ENCODE data around the gene SSBP3.

Gene SSBP3

DNA sequence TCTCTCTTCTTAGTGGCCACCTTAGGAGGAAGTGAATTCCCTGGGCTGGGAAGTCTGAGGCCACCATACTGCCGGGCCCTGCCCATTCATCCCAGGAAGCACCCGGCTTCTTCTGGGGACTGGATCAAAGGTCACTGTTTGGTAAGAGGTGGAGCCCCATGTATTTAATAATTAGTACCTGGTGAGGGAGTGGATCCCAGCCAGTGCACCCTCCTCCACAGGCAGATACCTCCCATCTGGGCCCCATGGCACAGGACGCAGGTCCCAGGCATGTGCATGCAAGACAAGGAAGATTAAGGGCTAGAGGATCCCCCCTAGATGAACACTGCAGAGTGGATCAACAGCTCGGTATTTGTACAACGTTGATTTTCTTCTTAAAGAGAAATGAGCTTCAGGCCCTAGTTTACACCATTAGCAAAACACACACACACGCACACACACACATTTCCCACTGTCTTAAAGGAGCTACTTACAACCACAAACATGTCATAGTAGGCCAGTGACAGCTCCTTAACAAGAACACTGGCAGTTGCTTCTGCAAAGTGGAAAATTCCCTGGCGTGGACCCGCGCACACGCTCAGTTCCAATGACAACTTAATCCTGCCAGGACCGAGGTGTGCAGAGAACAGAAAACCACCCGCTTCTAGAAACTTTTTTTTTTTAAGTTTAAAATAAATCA is 115.5 kb downstream of the SSBP3 start:
- in situ Hi-C loops (cut with MboI; ENCODE audit: low sequenced_read_pairs): no loop called here

DNA sequence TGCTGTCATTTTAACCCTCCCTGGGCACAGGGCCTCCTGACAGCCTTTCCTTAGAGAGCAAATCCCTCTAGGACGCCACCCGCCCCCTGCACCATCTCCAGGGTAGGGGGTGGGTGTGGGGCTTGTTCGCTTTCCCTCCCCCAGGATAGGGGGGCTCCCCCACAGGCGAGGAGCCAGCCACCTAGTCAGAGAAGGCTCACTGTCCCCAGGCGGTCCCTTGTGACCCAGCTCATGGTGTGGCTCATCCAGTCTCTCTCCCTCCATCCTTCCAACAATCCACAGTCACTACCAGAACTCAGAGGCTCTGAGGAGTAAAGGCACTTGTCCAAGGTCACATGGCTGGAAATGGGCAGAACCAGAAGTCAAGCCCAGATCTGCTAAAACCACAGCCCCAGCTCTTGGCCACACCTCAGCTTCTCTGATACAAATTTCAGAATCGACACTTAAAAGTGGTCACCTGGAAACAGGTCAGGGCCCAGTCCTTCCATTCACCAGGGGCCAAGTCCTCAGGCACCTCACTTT is 116.4 kb downstream of the SSBP3 start:
- in situ Hi-C loops (cut with MboI; ENCODE audit: low sequenced_read_pairs): no loop called here

DNA sequence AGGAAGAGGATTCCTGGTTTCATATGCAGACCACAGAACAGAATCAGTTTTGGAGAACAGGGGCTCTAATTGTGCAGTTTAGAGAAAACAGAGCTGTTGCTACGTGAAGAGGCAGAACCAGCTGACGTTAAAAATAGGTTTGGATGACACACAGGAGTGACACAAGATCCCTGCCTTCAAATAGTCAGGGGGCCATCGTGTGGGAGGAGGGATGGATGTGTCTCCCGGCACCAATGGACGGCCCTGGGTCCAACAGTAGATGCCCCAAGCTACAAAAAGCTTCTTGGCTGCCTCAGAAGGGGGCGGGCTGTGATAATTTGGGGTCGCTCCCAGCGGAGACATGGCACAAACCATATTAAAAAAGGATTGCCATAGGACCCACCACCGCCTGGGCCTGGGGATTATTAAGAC is 118.4 kb downstream of the SSBP3 start:
- in situ Hi-C loops (cut with MboI; ENCODE audit: low sequenced_read_pairs): no loop called here

DNA sequence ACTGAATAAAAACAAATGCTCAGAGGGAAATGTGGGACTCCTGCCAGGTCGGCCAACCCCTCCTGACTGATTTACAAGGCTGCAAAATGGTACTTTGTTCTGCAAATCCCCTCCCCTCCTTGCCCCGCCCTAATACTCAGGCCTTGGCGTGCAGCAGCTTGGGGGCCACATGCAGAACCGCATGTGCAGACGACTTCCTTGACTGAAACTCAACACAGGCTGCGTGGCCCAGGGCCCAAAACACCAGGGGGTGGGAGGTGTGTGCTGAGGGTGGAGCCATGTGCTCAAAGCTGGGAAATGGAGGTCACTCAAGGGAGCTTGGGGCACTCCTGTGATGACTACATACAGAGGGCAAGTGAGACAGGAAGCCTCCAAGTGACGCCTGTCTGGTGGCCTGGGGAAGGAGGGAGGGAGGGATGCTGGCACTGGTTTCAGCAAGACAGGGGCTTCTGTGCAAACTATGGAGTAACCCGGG is 119.0 kb downstream of the SSBP3 start:
- in situ Hi-C loops (cut with MboI; ENCODE audit: low sequenced_read_pairs): no loop called here

DNA sequence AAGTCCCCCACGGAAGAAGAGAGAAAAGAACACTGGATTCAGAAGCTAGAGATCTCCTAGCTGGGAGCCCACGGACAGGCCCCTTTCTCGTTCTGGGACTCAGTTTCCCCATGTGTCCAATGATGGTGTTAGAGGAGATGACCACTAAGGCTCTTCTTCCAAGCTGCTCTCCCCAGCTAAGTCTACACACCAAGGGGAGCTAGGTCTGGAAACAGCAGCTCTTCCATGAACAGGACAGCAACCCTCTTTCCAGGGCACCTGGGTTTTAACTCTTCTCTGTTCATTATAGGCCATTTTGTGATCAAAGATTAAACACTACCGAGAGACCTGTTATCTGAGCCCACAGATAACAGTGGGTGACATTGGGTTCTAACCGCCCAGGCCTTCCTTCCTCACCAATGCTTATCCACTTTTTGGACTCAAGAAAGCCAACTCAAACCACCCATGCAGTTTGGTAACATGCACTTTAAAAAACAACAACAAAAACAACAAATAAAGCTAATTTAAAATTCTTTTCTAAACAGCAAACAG is 120.3 kb downstream of the SSBP3 start:
- in situ Hi-C loops (cut with MboI; ENCODE audit: low sequenced_read_pairs): no loop called here

DNA sequence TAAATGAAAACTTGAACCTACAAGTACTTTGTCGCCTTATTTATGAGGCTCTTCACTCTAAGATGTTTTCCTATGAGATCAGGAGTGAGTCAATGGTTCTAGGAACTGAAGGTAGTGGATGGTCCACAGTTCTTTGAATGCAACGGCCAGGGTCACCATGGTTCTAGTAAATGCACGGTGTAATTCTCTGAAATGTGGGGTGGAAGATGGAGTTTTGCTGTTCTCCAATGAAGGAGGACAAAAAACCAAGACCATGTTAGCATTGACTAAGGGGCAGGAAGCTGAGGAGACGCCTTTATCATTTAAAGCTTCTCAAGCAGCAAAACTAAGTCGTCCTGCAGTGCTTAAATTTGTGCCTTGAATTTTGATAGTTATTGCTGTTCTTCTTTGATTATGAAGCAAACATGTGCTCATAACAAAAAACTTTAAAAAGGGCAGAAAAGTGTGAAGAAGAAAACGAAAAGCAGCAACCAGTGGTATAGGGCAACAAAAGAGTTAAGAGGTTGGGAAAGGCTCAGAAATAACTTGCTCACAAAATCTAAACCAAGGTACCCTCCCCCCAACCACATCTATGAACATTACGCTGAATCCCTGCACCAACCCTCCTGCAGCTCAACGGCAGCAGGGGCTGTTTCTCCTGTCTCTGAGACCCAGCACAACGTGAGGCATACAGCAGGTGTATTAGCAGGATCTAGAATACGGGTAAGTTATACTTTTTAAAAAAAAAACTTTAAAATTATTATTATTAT is 121.2 kb downstream of the SSBP3 start:
- in situ Hi-C loops (cut with MboI; ENCODE audit: low sequenced_read_pairs): no loop called here

DNA sequence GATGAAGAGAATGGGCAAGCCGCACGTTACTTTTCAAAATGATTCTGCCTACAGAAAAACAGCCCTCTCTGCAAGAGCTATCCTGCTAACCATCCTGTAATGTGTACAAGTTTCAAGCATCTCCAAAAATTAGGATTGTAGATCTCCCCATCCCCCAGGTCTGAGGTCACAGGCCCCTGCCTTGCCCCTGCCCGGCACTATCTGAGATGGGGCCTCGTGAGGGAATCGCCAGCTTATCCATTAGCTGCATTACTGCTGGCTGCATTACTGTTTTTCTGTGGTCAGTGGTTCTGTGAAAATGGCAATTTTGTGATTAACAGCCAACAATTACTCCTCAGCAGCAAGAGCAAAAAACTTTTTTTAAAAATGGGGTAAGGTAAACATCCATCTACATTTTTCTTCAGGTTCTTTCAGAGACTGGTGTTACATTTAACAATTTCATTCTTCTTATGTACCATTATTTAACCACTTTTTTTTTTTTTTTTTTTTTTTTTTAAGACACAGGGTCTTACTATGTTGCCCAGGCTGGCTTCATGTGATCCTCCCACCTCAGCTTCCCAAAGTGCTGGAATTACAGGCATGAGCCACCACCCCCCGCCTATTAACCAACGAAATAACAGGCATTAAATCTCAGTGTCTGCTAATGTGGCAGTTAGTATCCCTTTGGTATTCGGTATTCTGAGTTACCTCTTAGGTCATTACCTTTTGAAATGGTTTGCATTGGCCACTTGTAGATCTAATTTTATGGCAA is 122.4 kb downstream of the SSBP3 start:
- in situ Hi-C loops (cut with MboI; ENCODE audit: low sequenced_read_pairs): no loop called here

DNA sequence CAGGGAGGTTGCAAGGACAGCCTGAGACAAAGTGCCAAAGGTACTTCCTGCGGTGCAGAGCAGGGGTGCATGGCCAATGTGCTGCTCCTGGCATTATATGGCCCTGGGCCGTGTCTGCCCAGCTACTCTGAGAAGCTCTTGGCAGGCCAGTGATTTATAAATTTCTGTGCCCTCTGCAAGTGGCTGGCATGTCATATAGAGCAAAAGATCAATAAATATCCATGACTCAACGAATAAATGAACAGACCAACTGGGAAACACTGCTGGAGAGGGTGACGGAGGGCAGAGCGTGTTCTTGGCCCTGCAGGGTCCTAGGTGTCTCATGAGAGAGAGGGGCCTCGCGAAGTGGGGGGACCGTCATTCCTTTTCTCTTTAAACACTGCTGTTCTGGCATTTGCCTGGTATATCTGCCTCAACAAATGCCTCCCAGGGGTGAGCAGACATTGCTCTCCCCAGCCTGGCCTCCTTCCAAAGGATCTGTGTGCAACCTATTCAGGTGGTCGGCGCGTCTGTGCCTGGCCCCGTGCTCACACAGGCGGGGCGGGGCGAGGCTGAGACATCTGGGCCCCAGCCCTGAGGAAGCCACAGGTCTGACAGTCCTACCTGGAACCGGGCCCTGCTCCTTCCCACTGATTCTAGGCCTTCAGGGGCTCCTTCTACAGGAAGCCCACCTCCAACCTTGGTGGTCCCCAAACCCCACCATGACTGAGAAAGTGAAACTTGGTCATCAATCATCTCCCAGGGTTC is 123.9 kb downstream of the SSBP3 start:
- in situ Hi-C loops (cut with MboI; ENCODE audit: low sequenced_read_pairs): no loop called here

DNA sequence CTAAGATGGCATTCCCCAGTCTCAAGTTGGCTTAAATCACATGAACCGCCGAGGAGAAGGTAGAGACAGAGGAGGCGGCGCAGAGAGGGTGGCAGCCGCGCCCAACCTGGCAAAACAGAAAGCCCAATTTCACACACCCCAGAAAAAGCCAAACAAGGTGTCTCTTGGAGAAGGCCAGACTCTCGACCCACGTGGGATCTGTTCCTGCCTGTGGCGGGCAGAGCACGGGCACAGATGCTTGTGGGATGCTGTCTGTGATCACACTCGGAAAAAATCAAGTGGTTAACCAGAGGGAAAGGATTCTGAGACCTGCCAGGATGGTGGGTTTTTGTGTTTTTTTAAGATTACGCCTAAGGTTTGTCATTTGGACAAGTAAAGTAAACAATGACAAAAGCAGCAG is 125.5 kb downstream of the SSBP3 start:
- in situ Hi-C loops (cut with MboI; ENCODE audit: low sequenced_read_pairs): no loop called here

DNA sequence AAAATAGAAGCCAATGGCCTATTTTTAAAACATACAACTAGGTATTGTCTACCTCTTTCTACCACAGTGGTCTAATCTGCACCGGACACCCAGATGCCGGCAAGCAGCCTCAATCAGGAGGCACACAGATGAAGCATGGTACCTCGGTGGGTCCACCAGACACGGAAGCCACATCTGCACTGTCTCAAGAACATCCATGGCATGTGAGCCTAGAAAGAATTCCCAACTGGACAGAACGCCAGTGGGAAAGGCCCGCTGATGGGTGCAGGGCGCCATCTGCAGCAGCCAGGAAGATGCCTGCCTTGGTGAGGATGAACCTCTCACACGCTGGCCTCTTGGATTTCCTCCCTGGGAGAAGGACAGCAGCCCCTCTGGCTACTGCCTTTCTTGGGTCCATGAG is 126.7 kb downstream of the SSBP3 start:
- in situ Hi-C loops (cut with MboI; ENCODE audit: low sequenced_read_pairs): no loop called here

DNA sequence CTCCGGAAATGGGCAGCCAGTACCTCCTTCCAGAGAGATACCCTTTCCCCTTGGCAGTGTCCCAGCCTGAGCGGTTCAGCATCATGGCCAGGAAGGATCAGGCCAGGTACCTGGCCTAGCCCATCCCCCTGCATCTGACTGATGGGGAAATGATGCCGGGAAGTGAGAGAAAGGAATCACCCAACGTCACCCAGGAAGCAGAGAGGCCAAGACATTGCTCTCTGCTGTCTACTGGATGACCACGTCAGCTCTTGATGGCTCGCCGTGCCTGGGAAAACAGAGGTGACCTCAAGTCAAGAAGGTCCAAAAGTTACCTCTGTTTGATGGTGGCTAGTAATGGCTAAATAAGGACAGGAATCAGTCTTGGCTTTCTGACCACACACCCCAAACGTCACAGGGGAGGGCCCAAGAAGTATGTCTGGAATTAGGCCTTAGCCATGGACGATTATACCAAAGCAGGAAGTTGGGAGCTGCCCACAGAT is 127.2 kb downstream of the SSBP3 start:
- in situ Hi-C loops (cut with MboI; ENCODE audit: low sequenced_read_pairs): no loop called here

DNA sequence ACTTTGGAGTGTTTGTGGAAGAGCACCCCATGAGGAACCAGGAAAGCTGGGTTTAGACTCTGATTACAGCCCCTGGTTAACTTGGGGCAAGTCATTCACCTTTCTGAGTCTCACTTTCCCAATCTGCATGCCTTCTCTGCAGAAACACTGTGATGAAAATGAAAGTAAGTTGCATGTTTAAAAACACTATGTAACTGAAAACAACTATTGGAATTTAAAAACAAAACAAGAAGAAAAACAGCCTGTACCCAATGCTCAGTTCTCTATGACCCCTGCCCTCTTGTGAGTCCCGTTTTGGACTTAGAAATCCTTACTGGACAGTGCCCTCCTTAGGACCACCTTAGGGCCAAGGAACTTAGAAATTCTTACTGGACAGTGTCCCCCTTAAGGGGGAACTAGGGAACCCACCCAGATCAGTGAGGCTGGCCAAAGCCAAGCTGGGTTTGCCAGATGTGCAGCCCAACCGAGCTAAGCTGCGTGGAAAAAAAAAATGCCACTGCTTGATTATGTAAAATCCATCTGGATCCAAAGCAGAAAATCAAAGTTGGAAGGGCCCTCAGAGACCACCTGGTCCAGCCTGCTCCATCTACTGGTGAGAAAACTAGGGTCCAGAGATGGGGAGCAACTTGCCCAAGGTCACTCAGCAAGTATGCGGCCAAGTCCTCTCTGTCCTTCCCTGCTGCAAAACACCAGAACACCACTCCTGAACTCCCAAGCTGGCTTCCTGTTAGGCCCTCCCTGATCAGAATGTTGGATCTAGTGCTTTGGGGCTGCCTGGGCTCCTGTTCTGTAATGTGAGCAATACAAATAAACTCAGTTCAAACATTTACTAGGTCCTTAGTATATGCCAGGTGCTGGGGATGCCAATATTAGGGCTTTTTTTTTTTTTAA is 128.5 kb downstream of the SSBP3 start:
- in situ Hi-C loops (cut with MboI; ENCODE audit: low sequenced_read_pairs): no loop called here

DNA sequence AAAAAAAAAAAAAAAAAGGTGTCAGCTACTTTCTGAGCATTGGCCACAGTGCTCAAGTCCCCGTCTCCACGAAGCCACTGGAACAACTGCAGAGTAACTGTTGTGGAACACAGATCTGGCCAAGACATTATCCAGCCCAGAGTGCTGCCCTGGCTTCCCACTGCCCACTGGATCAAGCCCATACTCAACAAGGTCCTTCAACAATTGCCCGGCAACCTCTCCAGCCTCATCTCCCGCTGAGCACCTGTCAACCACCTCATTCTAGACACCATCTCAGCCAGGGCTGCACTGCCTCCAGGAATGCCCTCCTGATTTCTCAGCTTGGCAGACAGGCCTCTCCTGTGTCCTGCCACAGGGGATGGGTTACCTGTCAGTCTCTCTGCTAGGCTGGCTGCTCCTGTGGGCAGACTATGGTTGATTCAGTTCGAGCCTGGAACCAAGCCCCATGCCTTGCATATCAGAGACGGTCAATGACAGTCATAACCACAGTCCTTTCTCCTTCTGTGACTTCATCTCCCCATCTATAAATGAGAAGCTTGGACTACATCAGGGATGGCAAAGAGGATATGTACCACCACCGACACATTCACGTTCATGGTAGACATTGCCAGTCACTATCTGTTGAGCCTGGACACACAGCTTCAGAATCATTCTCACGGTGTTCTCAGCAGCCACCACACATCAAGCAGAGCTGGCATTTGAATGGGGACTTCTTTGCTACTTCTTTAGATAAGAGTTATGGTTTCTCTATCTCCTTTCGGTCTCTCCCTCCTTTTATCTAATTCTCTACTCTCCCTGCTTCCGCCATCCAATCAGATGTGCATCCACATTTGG is 129.4 kb downstream of the SSBP3 start:
- in situ Hi-C loops (cut with MboI; ENCODE audit: low sequenced_read_pairs): no loop called here

DNA sequence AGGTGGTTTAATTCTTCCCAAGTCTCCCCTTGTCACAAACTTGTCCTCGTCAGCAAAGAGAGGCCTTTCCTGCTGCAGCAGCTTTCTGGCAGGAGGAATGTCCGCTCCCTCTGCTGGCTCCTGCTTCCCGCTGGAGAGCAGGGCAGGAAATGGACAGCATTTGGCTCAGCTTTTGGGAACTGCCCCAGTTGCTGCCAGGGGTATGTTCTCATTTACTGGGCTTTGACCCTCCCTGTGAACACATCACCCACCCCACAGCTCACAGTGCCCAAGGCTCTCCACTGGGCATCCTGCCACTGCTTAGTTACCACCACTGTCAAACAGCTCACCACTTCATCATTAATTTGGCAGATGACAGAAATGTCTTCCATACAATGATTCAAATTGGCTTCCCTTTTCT is 130.8 kb downstream of the SSBP3 start:
- in situ Hi-C loops (cut with MboI; ENCODE audit: low sequenced_read_pairs): no loop called here

DNA sequence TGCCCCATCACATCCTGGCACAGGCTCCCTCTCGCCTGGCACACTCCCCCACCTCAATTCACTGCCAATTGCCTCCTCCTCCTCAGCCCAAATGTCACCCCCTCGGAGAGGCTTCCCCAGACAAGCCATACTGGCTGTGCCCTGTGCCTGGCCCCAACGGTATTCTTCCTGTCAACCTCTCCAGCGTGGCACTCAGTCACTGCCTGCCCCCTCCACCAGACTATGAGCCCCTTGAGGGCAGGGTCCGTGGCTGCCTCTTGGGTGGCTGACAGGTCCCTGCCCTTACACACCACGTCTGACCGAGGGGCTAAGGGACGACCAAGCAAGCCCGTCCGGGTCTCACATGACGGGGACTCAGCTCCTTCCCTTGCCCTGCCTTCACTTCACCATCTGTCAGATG is 131.3 kb downstream of the SSBP3 start:
- in situ Hi-C loops (cut with MboI; ENCODE audit: low sequenced_read_pairs): no loop called here

DNA sequence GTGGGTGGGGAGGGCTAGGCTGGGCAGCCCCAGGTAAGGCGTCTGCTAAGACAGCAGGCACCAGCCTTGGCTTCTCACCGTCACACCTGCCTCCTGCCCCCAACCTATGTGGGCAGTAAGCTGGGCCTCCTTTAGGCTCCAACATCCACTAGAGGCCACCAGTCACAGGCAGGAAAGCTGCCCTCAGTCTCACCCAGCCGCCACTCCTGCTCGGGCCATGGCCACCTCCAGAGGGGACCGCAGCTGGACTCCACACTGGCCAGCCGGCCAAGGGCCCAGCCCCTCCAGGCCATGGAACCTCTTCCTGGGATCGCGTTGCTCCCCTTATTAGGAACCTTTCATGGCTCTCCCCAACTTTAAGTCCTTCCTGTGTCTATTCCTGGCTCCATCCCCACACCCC is 131.7 kb downstream of the SSBP3 start:
- in situ Hi-C loops (cut with MboI; ENCODE audit: low sequenced_read_pairs): no loop called here

DNA sequence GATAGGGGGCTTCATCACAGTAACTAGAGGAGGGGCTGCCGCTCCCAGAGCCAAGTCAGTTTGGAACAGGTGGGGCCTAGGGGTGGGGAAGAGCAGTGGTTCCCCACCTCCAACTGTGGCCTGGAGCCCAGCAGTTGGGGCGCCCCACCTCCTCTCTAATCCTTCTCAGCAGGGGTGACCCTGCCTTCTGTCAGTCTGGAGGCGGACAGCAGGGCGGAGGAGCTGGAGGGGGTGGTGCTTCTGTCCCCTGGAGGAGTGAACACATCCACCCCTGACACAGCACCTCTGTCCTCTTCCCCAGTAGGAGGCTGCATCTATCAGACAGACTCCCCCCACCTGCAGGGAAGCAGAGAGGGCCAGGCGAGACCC is 132.4 kb downstream of the SSBP3 start:
- in situ Hi-C loops (cut with MboI; ENCODE audit: low sequenced_read_pairs): no loop called here

DNA sequence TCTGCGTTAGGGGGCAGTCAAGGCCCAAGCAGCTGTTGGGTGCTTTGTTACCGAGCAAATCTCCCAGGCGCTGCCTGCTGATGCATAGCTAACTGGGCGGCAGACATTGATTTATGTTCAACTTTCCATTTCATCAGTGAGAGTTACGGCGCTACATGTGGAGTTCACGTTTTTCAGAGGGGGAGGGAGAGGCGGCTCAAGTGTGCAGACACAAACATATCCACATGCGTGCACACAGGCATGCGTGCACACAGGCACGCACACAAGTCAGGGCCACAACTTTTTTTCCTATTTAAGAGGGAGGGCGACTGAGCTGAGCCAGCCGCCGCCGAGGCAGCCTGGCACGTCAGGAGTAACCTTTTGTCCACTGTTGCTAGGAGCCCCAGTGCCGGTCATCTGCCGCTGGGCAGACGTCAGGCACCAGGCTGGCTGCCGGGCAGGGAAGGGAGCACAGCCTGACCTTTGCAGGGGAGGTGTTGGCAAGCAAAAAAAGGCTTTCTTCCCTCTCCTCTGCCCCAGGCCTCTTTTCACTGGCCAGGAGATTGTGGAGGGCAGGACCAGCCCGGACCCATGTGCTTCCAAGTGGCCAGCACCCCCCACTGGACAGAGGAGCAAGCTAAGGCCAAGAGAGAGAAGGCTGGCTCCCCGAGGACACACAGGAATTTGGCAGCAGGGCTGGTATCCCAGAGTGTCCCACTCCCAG is 133.0 kb downstream of the SSBP3 start:
- in situ Hi-C loops (cut with MboI; ENCODE audit: low sequenced_read_pairs): no loop called here
